ENCODE measurements around the gene AEBP1. TPM values are rescaled to one million over a fixed set of nuclear protein-coding genes. Genes with fewer than 3 reads are reported as not detected.

Gene AEBP1
- total RNA-seq, 1 experiment from 2014 or later: not detected

DNA sequence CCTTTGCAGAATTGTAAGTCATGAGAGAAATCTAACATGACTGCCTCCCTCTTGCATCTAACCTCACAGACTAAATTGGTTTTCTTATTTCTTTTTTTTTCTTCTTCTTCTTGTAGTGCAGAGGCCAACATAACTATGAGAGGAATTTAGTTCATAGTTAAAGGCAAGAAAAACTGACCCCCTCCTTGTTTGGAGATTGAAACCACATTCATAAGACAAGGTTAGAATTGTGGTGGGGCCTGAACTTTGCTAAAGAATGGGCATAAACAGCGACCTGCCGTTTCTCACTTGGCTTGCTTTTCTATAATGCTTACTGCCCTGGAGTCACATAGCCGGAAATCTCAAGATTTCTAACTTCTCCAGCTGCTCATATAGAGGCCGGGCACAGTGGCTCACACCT, 19.4 kb upstream of the AEBP1 start:
- DNase-seq (ENCODE audit: low spot score): no peak

GRCh38 chr7:44085546-44085945, 18.6 kb upstream of the AEBP1 start:
- no peak for DNase-seq (ENCODE audit: low spot score)

GRCh38 chr7:44086627-44087026, 17.5 kb upstream of the AEBP1 start:
- no peak for DNase-seq (ENCODE audit: low spot score)

GRCh38 chr7:44087911-44088838, 16.0 kb upstream of the AEBP1 start:
- DNase-seq (ENCODE audit: low spot score): peak; percentile 79

- DNase-seq (ENCODE audit: low spot score): no peak
These were observed 11.0 kb upstream of the AEBP1 start for GRCh38 chr7:44093102-44093641.

DNA sequence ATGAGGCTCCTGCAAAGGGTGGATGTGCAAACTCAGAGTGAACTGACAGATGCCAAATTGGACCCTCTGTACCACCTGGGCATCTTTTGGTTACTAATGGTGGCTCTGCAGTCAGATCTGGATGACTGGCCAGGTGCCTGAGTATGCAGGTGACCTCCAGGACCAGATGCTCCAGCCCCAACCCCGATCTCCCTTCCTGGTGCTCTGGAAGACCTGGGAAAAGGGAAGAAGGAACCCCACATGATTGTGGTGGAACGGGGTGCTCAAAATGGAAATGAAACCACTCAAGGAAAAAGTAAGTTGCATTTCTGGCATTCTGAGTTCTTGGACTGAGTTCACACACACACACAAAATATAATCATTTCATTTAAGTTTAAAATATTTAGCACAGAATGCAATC, 9.8 kb upstream of the AEBP1 start:
- DNase-seq (ENCODE audit: low spot score): no peak

DNA sequence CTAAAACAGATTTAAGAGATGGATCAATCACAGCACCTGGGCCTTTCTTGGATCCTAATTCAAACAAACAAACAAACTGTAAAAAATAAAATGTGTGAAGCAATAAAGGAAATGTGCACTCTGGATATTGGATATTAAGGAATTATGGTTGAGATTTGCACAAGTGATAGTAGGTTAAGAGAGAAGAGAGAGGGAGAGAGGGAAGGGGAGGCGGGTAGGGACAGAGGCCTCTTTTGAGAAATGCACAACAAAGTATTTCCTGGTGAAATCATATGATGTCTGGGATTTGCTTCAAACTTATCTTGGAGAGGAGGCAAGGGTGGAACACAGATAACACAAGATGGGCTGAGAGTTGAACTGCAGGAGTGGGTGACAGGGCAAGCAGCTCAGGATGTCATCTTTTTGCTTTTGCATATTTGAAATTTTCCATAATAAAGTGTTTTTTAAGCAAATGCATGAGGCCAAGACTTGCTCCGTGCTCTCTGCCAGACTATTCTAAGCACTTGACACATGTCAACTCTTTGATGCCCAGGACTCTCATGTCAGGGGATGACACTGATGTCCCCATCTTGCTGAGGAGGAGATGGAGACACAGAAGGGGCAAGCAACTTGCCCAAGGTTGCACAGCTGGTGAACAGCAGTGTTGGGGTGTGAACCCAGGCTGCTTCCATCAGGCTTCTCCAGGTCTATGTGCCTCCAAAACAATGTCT, 9.1 kb upstream of the AEBP1 start:
- no peak for DNase-seq (ENCODE audit: low spot score)

GRCh38 chr7:44095781-44096180, 8.4 kb upstream of the AEBP1 start:
- no peak for DNase-seq (ENCODE audit: low spot score)

GRCh38 chr7:44096326-44096881, 7.7 kb upstream of the AEBP1 start:
- no peak for DNase-seq (ENCODE audit: low spot score)

- DNase-seq (ENCODE audit: low spot score): no peak
These were observed 6.8 kb upstream of the AEBP1 start for GRCh38 chr7:44097064-44097932.

DNA sequence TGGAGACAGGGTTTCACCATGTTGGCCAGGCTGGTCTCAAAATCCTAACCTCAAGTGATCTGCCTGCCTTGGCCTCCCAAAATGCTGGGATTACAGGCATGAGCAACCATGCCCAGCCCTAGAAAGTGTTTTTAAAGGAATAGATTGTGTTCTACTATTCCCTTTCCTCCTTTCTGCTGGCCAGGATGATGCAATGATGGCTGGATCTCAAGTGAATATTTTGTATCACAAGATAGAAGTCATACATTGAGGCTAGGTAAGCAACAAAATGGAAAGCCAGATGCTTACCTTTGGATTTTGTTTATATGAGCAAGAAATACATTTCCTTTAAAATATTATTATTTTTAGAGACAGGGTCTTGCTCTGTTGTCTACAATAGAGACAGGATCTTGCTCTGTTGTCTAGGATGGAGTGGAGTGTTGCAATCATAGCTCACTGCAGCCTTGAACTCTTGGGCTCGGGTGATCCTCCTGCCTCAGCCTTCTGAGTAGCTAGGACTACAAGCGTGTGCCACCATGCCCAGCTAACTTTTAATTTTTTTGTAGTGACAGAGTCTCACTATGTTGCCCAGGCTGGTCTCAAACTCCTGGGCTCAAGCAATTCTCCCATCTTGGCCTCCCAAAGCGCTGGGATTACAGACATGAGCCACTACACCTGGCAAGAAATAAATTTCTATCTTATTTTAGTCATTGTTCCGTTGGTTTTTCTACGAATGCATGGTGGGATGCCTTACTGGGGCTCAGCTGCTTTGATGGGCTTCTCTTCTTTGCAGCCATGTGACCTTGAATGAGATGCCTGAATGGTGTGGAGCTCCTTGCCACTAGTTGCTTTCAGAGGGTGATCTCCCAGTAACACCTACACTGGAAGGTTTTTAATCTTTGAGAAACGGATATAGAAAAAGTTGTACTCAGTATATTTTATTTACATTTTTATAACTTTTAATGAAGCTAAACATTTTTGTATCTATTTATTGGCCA, 5.8 kb upstream of the AEBP1 start:
- no peak for DNase-seq (ENCODE audit: low spot score)

DNA sequence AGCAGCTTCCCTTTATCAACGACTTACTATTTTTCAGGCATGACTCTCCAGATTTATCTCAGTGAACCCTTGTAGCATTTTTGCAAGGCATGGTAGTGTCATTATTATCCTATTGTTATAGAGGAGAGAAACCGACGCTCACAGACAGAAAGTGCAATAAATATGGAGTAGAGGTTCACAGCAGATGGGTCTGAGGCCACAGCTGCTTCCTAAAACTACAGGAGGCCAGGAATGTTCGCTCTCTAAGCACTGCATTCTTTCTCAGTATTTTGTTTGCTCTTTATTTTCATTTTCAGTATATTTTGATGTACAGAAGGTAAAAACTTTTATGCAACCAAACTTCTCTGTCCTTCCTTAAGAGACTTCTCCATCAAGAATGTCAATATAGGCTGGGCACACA, 4.5 kb upstream of the AEBP1 start:
- no peak for DNase-seq (ENCODE audit: low spot score)

GRCh38 chr7:44100458-44101302, 3.5 kb upstream of the AEBP1 start:
- DNase-seq (ENCODE audit: low spot score): peak; percentile 62

GRCh38 chr7:44101303-44101965, 2.7 kb upstream of the AEBP1 start:
- DNase-seq (ENCODE audit: low spot score): no peak

GRCh38 chr7:44101966-44102845, 1.9 kb upstream of the AEBP1 start:
- peak; percentile 56 for DNase-seq (ENCODE audit: low spot score)

- DNase-seq (ENCODE audit: low spot score): no peak
These were observed 1.1 kb upstream of the AEBP1 start for GRCh38 chr7:44102846-44103565.

- no peak for DNase-seq (ENCODE audit: low spot score)
These were observed 601 bp upstream of the AEBP1 start for GRCh38 chr7:44103566-44103922.

Data from A172 (cell line).